HepG2 (cell line): ENCODE measurements around the gene NEK6. TPM values are rescaled to one million over a fixed set of nuclear protein-coding genes. Genes with fewer than 3 reads are reported as not detected.
A peak's percentile ranks its signal among the peaks of the same experiment; 100 is the strongest.

Source experiments
- ATAC-seq: fragments of 200-7000 bp; cut with Tn5 transposase; 3 replicates; pipeline ENCODE4 v1.9.1; 2020; ENCODE audit warnings: mild to moderate bottlenecking, moderate library complexity
- BruUV-seq: library from RNA; stranded (reverse); fragments of 400-500 nt; replicated peaks from 2 replicates; lab custom pipeline; 2021; lab: Mats Ljungman, UMichigan
- CTCF ChIA-PET: fragments of 300-600 bp; formaldehyde crosslinking; extraction: SDS; loops from one replicate; lab custom pipeline; 2021; ENCODE audit warnings: low total read pairs, inconsistent platforms, low intra/inter-chr PET ratio; lab: Yijun Ruan, JAX
- POLR2A ChIA-PET: fragments of 350-600 bp; sonication (Branson Sonifier 250); formaldehyde crosslinking; loops from one replicate; lab custom pipeline; 2020; ENCODE audit warnings: antibody characterized with exemption, inconsistent platforms; lab: Yijun Ruan, JAX
- DNase-seq: peaks from one replicate; pipeline ENCODE4 v3.0.0-alpha.2; 2015; ENCODE audit warnings: low spot score
- FAIRE-seq: peaks from 3 replicates; lab custom pipeline; 2011; peaks lifted over from hg19 to GRCh38; lab: Jason Lieb, UNC
- H2AFZ ChIP-seq: one replicate; pipeline ENCODE4 v1.6.1; 2011; ENCODE audit warnings: low read length, inconsistent platforms
- H3K27ac ChIP-seq: fragments of 300-600 bp; 3 replicates; pipeline ENCODE4 v1.8.0; 2011; ENCODE audit warnings: mixed run types, mild to moderate bottlenecking, mixed read lengths, low read length, inconsistent platforms; ENCODE audit not compliant: insufficient read depth; ENCODE audit errors: extremely low read length
- H3K27me3 ChIP-seq, 2 experiments: fragments of 200-600 bp in 1 of 2; 2 replicates in 1 of 2; 3 replicates in 1 of 2; pipeline versions ENCODE4 v1.6.0 to v1.8.0; 2011; ENCODE audit warnings: low read length in 2 of 2, mild to moderate bottlenecking in 2 of 2, moderate library complexity in 2 of 2, inconsistent platforms in 1 of 2; ENCODE audit not compliant: insufficient read depth in 2 of 2, control insufficient read depth in 1 of 2
- H3K36me3 ChIP-seq, 2 experiments: fragments of 200-600 bp in 1 of 2; replicated peaks in 1 of 2; 2 replicates in 1 of 2; 3 replicates in 1 of 2; pipeline versions ENCODE4 v1.5.1 to v1.8.0; 2011; ENCODE audit warnings: low read length in 2 of 2, inconsistent platforms in 1 of 2; ENCODE audit not compliant: insufficient read depth in 2 of 2, control insufficient read depth in 1 of 2
- H3K4me1 ChIP-seq: 2 replicates; pipeline ENCODE4 v1.5.1; 2012; ENCODE audit warnings: low read length, inconsistent platforms; ENCODE audit not compliant: insufficient read depth
- H3K4me2 ChIP-seq: 2 replicates; pipeline ENCODE4 v1.6.0; 2011; ENCODE audit warnings: low read depth, low read length, inconsistent platforms
- H3K4me3 ChIP-seq, 3 experiments: fragments of 200-600 bp in 1 of 3; sonication (generic), shearing (Covaris generic) in 1 of 3; replicated peaks in 1 of 3; 2 replicates each; pipeline ENCODE4 v1.5.1; 2011 to 2016; ENCODE audit warnings: low read length in 3 of 3, inconsistent platforms in 2 of 3, low read depth in 2 of 3, mild to moderate bottlenecking in 2 of 3, control low read depth in 1 of 3, mixed read lengths in 1 of 3; ENCODE audit not compliant: insufficient read depth in 1 of 3
- H3K79me2 ChIP-seq: one replicate; pipeline ENCODE4 v1.6.1; 2011; ENCODE audit warnings: low read length, inconsistent platforms; ENCODE audit not compliant: insufficient read depth
- H3K9ac ChIP-seq: 2 replicates; pipeline ENCODE4 v1.6.0; 2011; ENCODE audit warnings: mild to moderate bottlenecking, low read depth, low read length, inconsistent platforms; ENCODE audit not compliant: insufficient read depth
- H3K9me3 ChIP-seq: 2 replicates; pipeline ENCODE4 v1.5.1; 2012; ENCODE audit warnings: mild to moderate bottlenecking, low read length
- H4K20me1 ChIP-seq: 2 replicates; pipeline ENCODE4 v1.6.0; 2011; ENCODE audit warnings: inconsistent platforms, mild to moderate bottlenecking, low read length, moderate library complexity; ENCODE audit not compliant: insufficient read depth
- RBM22 ChIP-seq: fragments of 200-400 bp; formaldehyde crosslinking; optimal IDR thresholded peaks from 2 replicates; pipeline ENCODE3; 2017; ENCODE audit warnings: mild to moderate bottlenecking, low read length, moderate library complexity
- ZNF180 ChIP-seq: sonication (generic); formaldehyde crosslinking; IDR thresholded peaks from 2 replicates; pipeline ENCODE4 v1.4.0; 2020; ENCODE audit warnings: low read depth, missing genetic modification reagents, borderline replicate concordance
- ZNF260 ChIP-seq: sonication (generic); formaldehyde crosslinking; IDR thresholded peaks from 2 replicates; pipeline ENCODE4 v1.4.0; 2020; ENCODE audit warnings: missing genetic modification reagents, low read depth, mild to moderate bottlenecking, borderline replicate concordance
- ZNF546 ChIP-seq: sonication (generic); formaldehyde crosslinking; conservative IDR thresholded peaks from 2 replicates; pipeline ENCODE4 v1.8.1; 2023; ENCODE audit warnings: mild to moderate bottlenecking, missing genetic modification reagents
- WGBS: methylation state at CpG from one replicate; pipeline ENCODE4 v1.1.6; 2017; ENCODE audit warnings: low lambda C conversion rate; 5-methylcytosine and 5-hydroxymethylcytosine counted together
- in situ Hi-C: cut with HindIII; loops from 2 replicates; pipeline ENCODE4 v1.10.0; 2017; ENCODE audit warnings: low pct_unique_long_range_greater_than_20kb; ENCODE audit not compliant: extremely low pct_ligation_motif_present
- intact Hi-C: fragments of 100-400 bp; cut with micrococcal nuclease; formaldehyde crosslinking; loops from one replicate; pipeline ENCODE4 v1.10.0; 2022; ENCODE audit not compliant: unreplicated experiment
- polyA plus RNA-seq, 8 experiments: library from polyadenylated mRNA; depleted of rRNA in 3 of 8; stranded (reverse) in 7 of 8; unstranded in 1 of 8; fragments of >200 nt; fragmentation: Illumina TruSeq in 4 of 8; extraction: Trizol in 4 of 8; gene quantifications; 2 replicates each; pipeline versions ENCODE4 v1.2.1 to v1.2.3, GENCODE V29; 2011 to 2016; ENCODE audit warnings: low read depth in 4 of 8, missing spikeins in 1 of 8, mixed read lengths in 1 of 8; ENCODE audit not compliant: insufficient read depth in 1 of 8
- total RNA-seq, 5 experiments: library from RNA; depleted of rRNA; stranded (reverse); fragments of >200 nt; fragmentation: Illumina TruSeq; extraction: Trizol; gene quantifications; 2 replicates each; pipeline ENCODE4 v1.2.3, GENCODE V29; 2016; ENCODE audit warnings: low read depth in 1 of 5
- TF ChIP-seq, protein P1 (sequence below): sonication (generic); formaldehyde crosslinking; conservative IDR thresholded peaks from 2 replicates; pipeline ENCODE4 v1.5.0; 2020; ENCODE audit warnings: missing genetic modification reagents

NEK6 gene
- total and polyA plus RNA-seq, 2 of the 13 experiments (the other 11 are each of a cell fraction or from before 2014, with no cell fraction given), result 30.4 to 119 TPM

DNA sequence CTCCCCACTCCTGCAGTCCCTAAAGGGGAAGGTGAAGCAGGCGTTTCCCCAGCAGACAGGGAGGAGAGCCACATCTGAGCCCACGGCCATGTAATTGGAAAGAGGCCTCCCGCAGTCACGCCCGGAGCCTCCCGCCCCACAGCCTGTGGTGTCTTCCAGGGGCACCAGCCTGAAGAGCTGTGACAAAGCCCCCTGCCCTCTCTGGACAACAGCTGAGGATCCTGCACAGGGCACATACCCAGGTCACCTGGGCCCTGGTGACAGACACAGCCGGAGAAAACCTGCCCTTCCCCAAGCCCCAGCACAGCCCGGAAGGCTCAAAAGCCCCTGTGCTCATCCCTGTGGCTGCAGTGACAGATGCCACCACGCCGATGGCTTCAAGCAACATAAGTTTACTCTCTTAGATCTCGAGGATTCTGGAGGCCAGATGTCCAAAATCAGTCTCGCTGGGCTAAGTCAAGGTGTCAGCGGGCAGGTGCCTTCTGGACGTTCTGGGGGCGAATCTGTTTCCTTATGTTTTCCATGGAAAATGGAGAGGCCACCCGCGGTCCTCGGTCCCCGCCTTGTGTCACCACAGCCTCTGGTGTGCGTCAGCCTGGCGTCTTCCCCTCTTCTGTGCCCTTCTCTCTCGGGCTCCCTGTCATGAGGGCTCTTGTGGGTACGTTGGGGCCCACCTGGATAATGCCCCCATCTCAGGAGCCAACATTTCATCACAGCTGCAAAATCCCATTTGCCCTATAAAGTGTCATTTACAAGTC, 86.0 kb downstream of the NEK6 start:
- H3K79me2 ChIP-seq, result no peaks in the 10 kb centered on the region
- H3K27me3 ChIP-seq, result no peaks in the 10 kb centered on the region
- H3K4me2 ChIP-seq, result no peak overlapping the region
- 92% methylated on average over 17 of the region's 23 CpGs for WGBS
- FAIRE-seq, result no peak
- H2AFZ ChIP-seq, result no peak overlapping the region
- TF ChIP-seq ZNF260, result no peak
- TF ChIP-seq ZNF180 (CRISPR knock-in tag), result no peak
- TF ChIP-seq, protein P1, sequence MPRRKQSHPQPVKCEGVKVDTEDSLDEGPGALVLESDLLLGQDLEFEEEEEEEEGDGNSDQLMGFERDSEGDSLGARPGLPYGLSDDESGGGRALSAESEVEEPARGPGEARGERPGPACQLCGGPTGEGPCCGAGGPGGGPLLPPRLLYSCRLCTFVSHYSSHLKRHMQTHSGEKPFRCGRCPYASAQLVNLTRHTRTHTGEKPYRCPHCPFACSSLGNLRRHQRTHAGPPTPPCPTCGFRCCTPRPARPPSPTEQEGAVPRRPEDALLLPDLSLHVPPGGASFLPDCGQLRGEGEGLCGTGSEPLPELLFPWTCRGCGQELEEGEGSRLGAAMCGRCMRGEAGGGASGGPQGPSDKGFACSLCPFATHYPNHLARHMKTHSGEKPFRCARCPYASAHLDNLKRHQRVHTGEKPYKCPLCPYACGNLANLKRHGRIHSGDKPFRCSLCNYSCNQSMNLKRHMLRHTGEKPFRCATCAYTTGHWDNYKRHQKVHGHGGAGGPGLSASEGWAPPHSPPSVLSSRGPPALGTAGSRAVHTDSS (CRISPR knock-in tag), result no peak
- TF ChIP-seq RBM22, result peak; percentile 53
- no peak for TF ChIP-seq ZNF546 (CRISPR knock-in tag)
- H3K4me3 ChIP-seq, result no peak overlapping the region
- in situ Hi-C loops (no loop called here), intact Hi-C loops (no loop called here)
- no peak for DNase-seq
- no TSS peak for BruUV-seq
- no peaks in the 10 kb centered on the region for H4K20me1 ChIP-seq
- H3K36me3 ChIP-seq, result peaks cover 32 to 76% of the 10 kb centered on the region in 2 experiments; a peak in 4 of 5 replicates
- no peaks in the 10 kb centered on the region for H3K9me3 ChIP-seq
- no peak overlapping the region for H3K27ac ChIP-seq
- ChIA-PET POLR2A (no interaction called here), CTCF (no interaction called here)
- no peaks in the 10 kb centered on the region for H3K4me1 ChIP-seq
- ATAC-seq, result no peak
- H3K9ac ChIP-seq, result no peak overlapping the region
